Fibroblast of gingiva (primary cell): Measurements from ENCODE around the gene GPD1L.
A peak's percentile ranks its signal among the peaks of the same experiment; 100 is the strongest.
"Not testable (repeated sequence)": the region's sequence is repeated elsewhere in the genome, so short reads cannot be mapped to it uniquely, and the experiment has no call there.

ENCODE experiments used
- DNase-seq: peaks from one replicate; pipeline ENCODE4 v3.0.0-alpha.2; 2011; ENCODE audit warnings: low read depth

The GPD1L gene

GRCh38 chr3:32105291-32106131, 909 bp upstream of the GPD1L start:
- no peak for DNase-seq

- no peak for DNase-seq
Measured at GRCh38 chr3:32106929-32107362, 526 bp downstream of the GPD1L start.

- DNase-seq = peak; percentile 24
Measured at GRCh38 chr3:32108224-32108623, 1.8 kb downstream of the GPD1L start.

DNA sequence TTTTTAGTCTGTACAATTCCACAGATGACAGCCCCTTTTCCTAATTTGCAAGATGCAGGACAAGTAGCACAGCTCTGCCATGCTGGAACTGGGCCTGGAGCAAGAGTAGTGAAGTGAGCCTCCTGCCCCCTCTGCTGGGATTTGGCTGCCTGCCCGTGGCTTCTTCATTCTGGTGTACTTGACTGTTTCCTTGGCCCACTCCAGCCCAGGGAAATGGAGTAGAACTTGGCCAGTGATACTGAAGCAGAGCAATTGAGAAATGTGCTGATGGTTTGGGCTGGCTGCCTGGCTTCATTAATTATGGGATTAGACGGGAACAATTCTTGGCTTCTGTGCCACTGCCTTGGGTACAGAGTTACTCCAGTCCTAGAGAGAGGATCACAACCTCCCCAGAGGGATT, 2.8 kb downstream of the GPD1L start:
- DNase-seq = peak; percentile 98

- DNase-seq = no peak
Measured at GRCh38 chr3:32110233-32110760, 3.9 kb downstream of the GPD1L start.

DNA sequence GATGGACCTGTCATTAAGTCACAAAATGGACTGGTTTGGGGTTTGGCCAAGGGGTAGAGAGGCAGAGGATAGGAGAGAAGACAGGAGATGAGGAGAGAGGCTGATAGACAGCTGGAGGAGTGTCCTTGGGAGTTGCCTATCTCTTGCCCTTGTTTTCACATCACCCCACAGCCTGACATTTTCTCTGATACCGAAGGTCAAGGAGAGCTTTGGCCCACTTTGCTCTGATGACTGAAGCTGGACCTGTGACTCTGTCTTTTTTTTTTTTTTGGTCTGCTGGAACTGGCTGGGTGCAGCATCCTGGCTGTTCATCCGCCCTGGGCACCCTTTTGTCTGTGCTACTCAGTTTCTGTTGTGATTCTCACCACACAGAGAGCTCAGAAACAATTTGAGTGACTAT, 5.1 kb downstream of the GPD1L start:
- no peak for DNase-seq

- DNase-seq = no peak
Measured at GRCh38 chr3:32113566-32113965, 7.1 kb downstream of the GPD1L start.

DNA sequence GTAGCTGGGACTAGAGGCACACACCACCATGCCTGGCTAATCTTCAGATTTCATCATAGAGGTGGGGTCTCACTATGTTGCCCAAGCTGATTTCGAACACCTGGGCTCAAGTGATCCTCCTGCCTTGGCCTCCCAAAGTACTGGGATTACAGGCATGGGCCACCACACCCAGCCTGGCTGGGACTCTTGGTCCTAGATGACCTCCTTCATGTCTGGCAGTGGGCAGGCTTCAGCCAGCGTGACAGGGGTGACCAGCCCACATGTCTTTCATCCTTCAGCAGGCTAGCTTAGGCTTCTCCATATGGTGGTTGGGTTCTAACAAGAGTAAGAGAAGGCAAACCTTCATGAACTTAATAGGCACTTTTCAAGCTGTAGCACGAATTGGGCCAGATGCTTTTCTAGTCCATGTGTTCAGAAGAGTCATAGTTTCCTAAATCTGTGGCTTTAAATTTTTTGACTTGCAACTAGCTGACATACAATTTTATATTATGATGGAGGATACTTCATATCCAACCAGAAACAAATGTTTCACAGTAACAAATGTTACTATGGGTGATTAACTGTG, 7.6 kb downstream of the GPD1L start:
- no peak for DNase-seq

- DNase-seq = not testable (repeated sequence)
Measured at GRCh38 chr3:32114546-32115386, 8.3 kb downstream of the GPD1L start.

DNA sequence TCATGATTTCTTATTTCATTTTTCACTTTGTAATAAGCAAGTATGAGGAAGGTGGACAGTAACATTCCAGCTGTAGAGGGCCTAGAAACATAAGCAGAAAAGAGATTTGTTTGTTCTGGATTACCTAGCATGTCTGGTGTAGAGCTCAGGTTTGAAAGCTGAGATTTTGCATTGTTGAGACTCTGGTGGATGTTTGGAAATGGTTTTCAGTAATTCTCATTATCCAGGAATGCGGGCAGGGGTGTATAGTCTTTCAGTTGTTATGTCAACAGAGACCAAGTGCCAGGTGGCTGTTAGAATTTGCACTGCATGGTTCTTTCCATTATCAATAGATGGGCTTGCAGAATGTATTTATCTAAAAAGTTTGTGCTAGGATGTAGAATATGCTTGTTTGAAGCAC, 10.9 kb downstream of the GPD1L start:
- DNase-seq = no peak

DNA sequence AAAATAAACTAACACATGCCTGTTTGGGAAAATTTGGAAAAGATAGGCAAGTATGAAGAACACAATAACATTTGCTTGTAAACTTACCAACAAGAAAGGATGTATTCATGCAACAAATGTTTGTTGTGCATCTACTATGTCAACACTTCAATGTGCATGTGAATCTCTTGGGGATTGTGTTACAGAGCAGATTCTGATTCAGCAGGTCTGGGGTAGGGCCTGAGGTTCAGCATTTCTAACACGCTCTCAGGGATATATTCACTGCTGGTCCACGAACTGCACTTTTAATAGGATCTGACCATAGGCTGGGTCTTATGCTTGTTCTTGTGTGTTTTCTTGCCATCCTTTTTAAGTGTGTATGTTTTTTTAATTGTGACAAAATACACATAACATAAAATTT, 11.8 kb downstream of the GPD1L start:
- DNase-seq = peak; percentile 31

DNA sequence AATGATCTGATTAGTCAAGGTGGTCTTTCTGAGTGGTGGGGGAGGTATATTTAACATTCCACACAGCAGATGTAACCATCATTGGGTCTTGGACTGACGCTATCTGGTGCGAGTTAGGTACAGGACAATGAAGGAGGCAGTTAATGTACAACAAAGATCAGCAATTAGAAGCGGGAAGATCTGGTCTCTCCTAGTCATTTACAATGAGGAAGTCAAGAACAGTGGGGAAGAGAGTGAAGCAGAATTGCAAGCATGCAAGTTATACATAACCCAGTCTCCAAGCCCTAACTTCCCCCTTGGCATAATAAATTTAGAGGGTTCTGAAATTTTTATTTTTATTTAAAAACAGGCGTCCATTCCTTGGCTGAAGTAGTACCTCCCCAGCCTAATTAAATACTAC, 14.1 kb downstream of the GPD1L start:
- no peak for DNase-seq

- DNase-seq = no peak
Measured at GRCh38 chr3:32121137-32121536, 14.7 kb downstream of the GPD1L start.

- DNase-seq = no peak
Measured at GRCh38 chr3:32123620-32124019, 17.2 kb downstream of the GPD1L start.

- no peak for DNase-seq
Measured at GRCh38 chr3:32125012-32125411, 18.6 kb downstream of the GPD1L start.

GRCh38 chr3:32126305-32127015, 20.0 kb downstream of the GPD1L start:
- no peak for DNase-seq

DNA sequence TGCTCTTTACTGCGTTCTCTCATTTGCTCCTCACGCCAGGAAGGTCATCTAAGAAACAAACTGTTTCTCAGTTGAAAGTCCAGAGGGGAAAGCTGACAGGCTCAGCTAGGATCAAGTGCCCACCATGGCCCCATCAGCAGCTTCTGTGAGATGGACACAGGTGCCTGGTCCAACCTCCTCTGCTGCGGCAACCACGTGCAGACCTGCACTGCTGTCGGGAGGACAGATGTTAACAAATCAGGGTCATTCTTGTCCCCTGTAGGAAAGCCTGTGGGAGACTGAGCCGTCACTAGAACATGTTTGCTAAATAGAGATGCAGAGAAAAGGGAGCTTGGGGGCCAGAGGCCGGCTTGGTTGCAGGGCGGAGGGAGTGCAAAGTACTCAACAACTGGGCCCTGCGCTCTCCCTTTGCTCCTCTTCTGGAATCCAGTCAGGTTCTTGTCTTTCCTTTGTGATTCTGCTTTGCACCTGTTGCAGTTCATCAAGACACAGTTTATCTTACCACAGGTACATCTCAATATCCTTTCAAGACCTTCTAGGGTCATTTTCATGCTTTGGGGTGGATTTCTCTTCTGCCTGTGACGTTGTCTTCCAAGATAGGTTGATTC, 20.9 kb downstream of the GPD1L start:
- DNase-seq = no peak

DNA sequence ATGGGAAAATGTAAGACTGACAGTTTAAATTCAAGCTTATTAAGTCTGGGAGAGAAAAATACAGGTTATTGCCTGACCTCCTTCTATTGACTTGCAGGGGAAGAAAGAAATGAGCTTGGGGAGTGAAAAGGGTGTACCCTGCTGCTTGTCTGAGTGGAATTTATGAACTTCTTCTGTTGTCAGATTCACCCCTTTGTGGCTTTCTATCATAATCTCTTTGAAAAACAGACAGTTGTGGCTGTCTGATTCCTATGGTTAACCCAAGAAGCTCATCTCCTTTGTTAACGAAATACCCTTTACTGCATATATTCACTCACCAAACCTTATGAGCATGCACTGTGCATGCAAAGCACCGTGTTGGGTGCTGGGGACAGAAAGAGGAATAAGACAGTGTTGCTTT, 22.5 kb downstream of the GPD1L start:
- DNase-seq = no peak

GRCh38 chr3:32129832-32130231, 23.4 kb downstream of the GPD1L start:
- DNase-seq = no peak

DNA sequence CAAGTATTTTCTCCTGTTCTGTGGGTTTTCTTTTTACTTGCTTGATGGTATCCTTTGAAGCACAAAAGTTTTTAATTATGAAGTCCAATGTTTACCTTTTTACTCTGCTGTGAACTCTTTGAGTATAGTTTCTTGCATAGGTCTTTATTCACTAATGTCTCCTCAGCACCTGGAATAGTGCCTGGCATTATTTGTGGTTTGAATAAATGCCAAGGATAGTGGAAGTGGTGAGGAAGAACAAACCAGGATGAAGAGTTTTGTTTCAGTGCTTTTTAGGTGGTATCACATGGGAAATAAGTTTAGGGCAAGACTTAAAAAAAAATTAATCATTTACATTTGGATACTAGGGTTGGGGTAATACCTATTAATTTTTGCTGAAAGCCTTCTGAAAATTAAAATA, 25.7 kb downstream of the GPD1L start:
- DNase-seq = no peak

DNA sequence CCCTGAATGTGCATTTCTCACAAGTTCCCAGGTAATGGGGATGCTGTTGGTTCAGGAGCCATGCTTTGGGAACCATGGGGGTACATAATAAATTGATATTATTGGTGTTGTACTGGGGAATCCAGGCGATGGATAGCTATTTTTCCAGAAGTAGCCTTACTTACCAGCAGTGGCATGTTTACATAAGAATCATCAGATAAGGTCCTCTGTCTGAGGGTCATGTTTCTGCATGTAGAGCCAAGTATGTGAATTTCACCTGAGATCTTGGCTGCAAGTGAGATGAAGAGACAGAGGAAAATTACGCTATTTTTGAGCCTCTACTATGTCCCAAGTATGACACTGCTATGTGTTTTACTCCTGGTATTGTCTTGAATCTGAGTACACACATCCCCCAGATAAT, 26.3 kb downstream of the GPD1L start:
- no peak for DNase-seq

GRCh38 chr3:32136703-32137102, 30.3 kb downstream of the GPD1L start:
- DNase-seq = no peak
